ENCODE data around the gene CD34.
A peak's percentile ranks its signal among the peaks of the same experiment; 100 is the strongest.

Gene CD34

DNA sequence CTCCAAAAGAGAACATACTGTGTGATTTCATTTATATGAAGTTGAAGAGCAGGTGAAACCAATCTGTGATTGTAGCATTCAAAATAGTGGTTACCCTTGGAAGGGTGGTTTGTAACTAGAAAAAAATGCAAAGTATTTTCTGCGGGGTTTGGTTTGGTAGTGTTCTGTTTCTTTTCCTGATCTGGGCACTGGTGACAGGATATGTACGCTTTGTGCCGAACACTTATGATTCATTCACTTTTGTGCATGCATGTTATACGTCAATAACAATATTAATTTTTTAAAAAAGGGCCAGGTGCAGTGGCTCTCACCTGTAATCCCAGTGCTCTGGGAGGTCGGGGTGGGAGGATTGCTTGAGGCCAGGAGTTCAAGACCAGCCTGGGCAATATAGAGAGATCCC, 63.8 kb downstream of the CD34 start:
- ATAC-seq = peak; percentile 94
- TF ChIP-seq, protein P1, sequence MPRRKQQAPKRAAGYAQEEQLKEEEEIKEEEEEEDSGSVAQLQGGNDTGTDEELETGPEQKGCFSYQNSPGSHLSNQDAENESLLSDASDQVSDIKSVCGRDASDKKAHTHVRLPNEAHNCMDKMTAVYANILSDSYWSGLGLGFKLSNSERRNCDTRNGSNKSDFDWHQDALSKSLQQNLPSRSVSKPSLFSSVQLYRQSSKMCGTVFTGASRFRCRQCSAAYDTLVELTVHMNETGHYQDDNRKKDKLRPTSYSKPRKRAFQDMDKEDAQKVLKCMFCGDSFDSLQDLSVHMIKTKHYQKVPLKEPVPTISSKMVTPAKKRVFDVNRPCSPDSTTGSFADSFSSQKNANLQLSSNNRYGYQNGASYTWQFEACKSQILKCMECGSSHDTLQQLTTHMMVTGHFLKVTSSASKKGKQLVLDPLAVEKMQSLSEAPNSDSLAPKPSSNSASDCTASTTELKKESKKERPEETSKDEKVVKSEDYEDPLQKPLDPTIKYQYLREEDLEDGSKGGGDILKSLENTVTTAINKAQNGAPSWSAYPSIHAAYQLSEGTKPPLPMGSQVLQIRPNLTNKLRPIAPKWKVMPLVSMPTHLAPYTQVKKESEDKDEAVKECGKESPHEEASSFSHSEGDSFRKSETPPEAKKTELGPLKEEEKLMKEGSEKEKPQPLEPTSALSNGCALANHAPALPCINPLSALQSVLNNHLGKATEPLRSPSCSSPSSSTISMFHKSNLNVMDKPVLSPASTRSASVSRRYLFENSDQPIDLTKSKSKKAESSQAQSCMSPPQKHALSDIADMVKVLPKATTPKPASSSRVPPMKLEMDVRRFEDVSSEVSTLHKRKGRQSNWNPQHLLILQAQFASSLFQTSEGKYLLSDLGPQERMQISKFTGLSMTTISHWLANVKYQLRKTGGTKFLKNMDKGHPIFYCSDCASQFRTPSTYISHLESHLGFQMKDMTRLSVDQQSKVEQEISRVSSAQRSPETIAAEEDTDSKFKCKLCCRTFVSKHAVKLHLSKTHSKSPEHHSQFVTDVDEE (CRISPR knock-in tag; IDR thresholded peaks at IDR 0.05) = no peak
- TF ChIP-seq ZFP3 (CRISPR knock-in tag; IDR thresholded peaks at IDR 0.05) (no peak), ZNF70 (CRISPR knock-in tag; IDR thresholded peaks at IDR 0.05) (no peak), RARB (CRISPR knock-in tag; IDR thresholded peaks at IDR 0.05) (peak; percentile 49; the same call in 1 of the 2 replicates), TOX (CRISPR knock-in tag; IDR thresholded peaks at IDR 0.05; ENCODE audit: borderline replicate concordance) (peak; percentile 92)

DNA sequence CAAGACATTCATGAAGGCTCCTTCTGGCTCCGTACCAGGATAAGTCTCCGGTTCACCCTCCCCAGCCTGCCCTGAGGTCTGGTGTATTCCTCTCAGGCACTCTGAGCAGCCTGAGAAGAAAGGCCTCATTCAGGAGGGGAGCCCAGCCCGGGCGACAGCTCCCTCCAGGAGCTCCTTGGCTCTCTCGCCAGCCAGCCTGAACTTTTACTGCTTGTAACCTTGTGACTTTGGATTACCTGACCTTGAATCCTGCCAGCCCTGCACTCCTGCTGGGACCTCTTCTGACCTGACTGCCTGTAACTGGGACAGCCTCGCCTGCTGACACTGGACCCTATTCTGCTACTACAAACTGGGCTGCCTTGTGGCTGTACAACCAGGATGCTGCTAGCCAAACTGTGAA, 65.8 kb downstream of the CD34 start:
- TF ChIP-seq ZNF565 (CRISPR knock-in tag; conservative IDR thresholded peaks at IDR 0.05; ENCODE audit: low read depth) (no peak), SNAI2 (CRISPR knock-in tag; IDR thresholded peaks at IDR 0.05) (no peak), RARB (CRISPR knock-in tag; IDR thresholded peaks at IDR 0.05) (no peak), ZFP3 (CRISPR knock-in tag; IDR thresholded peaks at IDR 0.05) (no peak), ZFP30 (CRISPR knock-in tag; IDR thresholded peaks at IDR 0.05) (no peak), BACH2 (CRISPR knock-in tag; IDR thresholded peaks at IDR 0.05; ENCODE audit: borderline replicate concordance) (no peak), TCF4 (CRISPR knock-in tag; IDR thresholded peaks at IDR 0.05; ENCODE audit: borderline replicate concordance) (no peak), ZC3H10 (CRISPR knock-in tag; IDR thresholded peaks at IDR 0.05) (no peak), TOX (CRISPR knock-in tag; IDR thresholded peaks at IDR 0.05; ENCODE audit: borderline replicate concordance) (no peak), ZNF70 (CRISPR knock-in tag; IDR thresholded peaks at IDR 0.05) (no peak), OSR1 (CRISPR knock-in tag; IDR thresholded peaks at IDR 0.05) (no peak)
- TF ChIP-seq, protein P2, sequence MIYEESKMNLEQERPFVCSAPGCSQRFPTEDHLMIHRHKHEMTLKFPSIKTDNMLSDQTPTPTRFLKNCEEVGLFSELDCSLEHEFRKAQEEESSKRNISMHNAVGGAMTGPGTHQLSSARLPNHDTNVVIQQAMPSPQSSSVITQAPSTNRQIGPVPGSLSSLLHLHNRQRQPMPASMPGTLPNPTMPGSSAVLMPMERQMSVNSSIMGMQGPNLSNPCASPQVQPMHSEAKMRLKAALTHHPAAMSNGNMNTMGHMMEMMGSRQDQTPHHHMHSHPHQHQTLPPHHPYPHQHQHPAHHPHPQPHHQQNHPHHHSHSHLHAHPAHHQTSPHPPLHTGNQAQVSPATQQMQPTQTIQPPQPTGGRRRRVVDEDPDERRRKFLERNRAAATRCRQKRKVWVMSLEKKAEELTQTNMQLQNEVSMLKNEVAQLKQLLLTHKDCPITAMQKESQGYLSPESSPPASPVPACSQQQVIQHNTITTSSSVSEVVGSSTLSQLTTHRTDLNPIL (CRISPR knock-in tag; IDR thresholded peaks at IDR 0.05; ENCODE audit: low read depth) = no peak
- TF ChIP-seq, protein P1 (CRISPR knock-in tag; IDR thresholded peaks at IDR 0.05) = no peak
- TF ChIP-seq, protein P3, sequence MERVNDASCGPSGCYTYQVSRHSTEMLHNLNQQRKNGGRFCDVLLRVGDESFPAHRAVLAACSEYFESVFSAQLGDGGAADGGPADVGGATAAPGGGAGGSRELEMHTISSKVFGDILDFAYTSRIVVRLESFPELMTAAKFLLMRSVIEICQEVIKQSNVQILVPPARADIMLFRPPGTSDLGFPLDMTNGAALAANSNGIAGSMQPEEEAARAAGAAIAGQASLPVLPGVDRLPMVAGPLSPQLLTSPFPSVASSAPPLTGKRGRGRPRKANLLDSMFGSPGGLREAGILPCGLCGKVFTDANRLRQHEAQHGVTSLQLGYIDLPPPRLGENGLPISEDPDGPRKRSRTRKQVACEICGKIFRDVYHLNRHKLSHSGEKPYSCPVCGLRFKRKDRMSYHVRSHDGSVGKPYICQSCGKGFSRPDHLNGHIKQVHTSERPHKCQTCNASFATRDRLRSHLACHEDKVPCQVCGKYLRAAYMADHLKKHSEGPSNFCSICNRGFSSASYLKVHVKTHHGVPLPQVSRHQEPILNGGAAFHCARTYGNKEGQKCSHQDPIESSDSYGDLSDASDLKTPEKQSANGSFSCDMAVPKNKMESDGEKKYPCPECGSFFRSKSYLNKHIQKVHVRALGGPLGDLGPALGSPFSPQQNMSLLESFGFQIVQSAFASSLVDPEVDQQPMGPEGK (CRISPR knock-in tag; IDR thresholded peaks at IDR 0.05; ENCODE audit: borderline replicate concordance) = no peak
- ATAC-seq = no peak

DNA sequence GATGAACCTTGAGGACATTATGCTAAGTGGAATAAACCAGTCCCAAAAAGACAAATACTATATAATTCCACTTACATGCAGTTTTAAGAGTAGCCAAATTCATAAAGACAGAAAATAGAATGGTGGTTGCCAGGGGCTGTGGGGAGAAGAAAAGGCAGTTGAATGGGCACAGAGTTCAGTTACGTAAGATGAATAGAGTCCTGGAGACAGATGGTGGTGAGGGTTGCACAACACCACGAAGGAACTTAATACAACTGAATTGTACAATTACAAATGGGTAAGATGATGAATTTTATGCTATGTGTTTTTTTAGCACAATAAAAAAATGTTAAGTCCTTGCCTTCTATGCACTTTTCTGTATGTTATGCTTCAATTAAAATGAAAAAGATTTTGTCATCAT, 66.6 kb downstream of the CD34 start:
- ATAC-seq = no peak
- TF ChIP-seq SNAI2 (CRISPR knock-in tag; IDR thresholded peaks at IDR 0.05) = no peak

DNA sequence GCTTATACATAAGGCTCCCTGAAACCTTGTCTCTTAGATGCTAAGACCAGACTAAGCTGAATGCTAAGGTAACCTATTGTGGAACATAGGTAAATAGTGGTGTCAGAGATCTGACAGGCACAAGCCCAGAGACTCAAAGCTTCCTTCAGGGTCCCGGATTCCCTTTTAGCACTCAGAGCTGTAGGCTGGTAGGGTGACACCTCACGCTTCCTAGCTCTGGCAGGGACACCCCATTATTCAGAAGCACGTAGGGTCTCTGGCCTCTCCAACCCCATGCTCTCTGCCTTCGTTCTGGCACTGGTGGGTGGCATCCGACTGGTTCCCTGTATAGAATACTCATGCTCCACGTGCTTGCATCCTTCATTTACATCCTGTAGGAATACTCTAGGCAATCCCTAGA, 68.4 kb downstream of the CD34 start:
- no peak for ATAC-seq
- TF ChIP-seq BACH2 (CRISPR knock-in tag; IDR thresholded peaks at IDR 0.05; ENCODE audit: borderline replicate concordance) (no peak), ZC3H10 (CRISPR knock-in tag; IDR thresholded peaks at IDR 0.05) (no peak), ESRRG (CRISPR knock-in tag; IDR thresholded peaks at IDR 0.05) (no peak), ZNF8 (CRISPR knock-in tag; IDR thresholded peaks at IDR 0.05) (no peak), CSDC2 (CRISPR knock-in tag; IDR thresholded peaks at IDR 0.05) (no peak), ZNF565 (CRISPR knock-in tag; conservative IDR thresholded peaks at IDR 0.05; ENCODE audit: low read depth) (no peak), ISL1 (CRISPR knock-in tag; IDR thresholded peaks at IDR 0.05) (no peak), SNAI2 (CRISPR knock-in tag; IDR thresholded peaks at IDR 0.05) (no peak), ARNTL (CRISPR knock-in tag; IDR thresholded peaks at IDR 0.05; ENCODE audit: borderline replicate concordance, low read depth) (no peak), ZNF70 (CRISPR knock-in tag; IDR thresholded peaks at IDR 0.05) (no peak), TCF4 (CRISPR knock-in tag; IDR thresholded peaks at IDR 0.05; ENCODE audit: borderline replicate concordance) (no peak), ZFP3 (CRISPR knock-in tag; IDR thresholded peaks at IDR 0.05) (no peak), OSR1 (CRISPR knock-in tag; IDR thresholded peaks at IDR 0.05) (no peak), ZFP30 (CRISPR knock-in tag; IDR thresholded peaks at IDR 0.05) (no peak)
- TF ChIP-seq, protein P2 (CRISPR knock-in tag; IDR thresholded peaks at IDR 0.05; ENCODE audit: low read depth) = no peak
- TF ChIP-seq, protein P1 (CRISPR knock-in tag; IDR thresholded peaks at IDR 0.05) = no peak
- TF ChIP-seq, protein P4, sequence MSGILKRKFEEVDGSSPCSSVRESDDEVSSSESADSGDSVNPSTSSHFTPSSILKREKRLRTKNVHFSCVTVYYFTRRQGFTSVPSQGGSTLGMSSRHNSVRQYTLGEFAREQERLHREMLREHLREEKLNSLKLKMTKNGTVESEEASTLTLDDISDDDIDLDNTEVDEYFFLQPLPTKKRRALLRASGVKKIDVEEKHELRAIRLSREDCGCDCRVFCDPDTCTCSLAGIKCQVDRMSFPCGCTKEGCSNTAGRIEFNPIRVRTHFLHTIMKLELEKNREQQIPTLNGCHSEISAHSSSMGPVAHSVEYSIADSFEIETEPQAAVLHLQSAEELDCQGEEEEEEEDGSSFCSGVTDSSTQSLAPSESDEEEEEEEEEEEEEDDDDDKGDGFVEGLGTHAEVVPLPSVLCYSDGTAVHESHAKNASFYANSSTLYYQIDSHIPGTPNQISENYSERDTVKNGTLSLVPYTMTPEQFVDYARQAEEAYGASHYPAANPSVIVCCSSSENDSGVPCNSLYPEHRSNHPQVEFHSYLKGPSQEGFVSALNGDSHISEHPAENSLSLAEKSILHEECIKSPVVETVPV (CRISPR knock-in tag; IDR thresholded peaks at IDR 0.05) = no peak

Measured in SK-N-SH treated with all-trans-retinoic acid at 6 μM for 48 hours (cell line).